ENCODE data around the gene TTC9B.

GRCh38 chr19:40221858-40222619, 3.9 kb upstream of the TTC9B start:
- TF ChIP-seq, protein P1, sequence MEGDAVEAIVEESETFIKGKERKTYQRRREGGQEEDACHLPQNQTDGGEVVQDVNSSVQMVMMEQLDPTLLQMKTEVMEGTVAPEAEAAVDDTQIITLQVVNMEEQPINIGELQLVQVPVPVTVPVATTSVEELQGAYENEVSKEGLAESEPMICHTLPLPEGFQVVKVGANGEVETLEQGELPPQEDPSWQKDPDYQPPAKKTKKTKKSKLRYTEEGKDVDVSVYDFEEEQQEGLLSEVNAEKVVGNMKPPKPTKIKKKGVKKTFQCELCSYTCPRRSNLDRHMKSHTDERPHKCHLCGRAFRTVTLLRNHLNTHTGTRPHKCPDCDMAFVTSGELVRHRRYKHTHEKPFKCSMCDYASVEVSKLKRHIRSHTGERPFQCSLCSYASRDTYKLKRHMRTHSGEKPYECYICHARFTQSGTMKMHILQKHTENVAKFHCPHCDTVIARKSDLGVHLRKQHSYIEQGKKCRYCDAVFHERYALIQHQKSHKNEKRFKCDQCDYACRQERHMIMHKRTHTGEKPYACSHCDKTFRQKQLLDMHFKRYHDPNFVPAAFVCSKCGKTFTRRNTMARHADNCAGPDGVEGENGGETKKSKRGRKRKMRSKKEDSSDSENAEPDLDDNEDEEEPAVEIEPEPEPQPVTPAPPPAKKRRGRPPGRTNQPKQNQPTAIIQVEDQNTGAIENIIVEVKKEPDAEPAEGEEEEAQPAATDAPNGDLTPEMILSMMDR (IDR thresholded peaks at IDR 0.05): peak; percentile 97
- TF ChIP-seq ZFX (IDR thresholded peaks at IDR 0.05; ENCODE audit: borderline replicate concordance): no peak
